ENCODE measurements around the gene PDZK1IP1.
"Not testable (repeated sequence)": the region's sequence is repeated elsewhere in the genome, so short reads cannot be mapped to it uniquely, and the experiment has no call there.

Gene PDZK1IP1

DNA sequence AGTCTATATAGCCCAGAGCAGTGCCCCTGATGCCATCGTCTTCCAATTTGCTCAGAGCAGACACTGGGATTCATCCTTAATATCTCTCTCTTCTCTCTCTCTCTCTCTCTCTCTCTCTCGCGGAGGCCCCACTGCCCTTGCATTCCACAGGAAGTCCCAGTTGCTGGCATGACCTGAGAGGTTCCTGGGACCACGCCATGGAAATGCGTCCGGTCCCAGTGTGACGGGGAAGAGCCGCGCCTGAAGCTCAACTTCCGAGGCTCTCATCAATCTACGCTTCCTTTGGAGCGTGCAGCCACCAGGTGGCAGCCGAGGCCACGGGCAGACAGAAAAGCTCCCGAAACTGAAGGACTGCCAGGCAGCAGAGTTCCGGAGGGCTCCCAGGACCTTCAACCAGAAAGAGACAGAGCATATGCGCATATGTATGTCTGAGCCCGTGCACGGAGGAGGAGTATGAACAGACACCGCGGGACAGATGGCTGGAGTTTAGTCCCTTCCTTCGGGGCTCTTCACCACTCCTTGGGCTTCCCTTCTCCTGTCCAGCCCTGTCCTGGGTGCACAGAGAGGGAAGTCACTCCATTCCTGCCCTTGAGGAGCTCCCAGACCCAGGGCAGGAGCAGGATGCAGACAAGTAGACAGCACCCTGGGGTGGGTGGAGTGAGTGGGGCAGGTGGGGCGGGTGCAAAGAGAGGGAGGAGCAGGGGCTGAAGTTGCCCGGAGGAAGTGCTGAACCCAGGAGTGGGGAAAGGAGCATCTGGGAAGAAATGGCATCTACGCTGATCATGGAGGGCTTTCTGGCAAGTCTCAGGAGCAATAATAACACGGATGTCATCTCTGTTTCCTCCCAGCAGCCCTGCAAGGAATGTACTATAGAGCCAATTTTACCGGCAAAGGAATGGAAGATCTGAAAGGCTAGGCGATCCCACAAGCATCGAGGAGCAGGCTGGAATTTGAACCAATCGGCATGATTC lies 10.5 kb downstream of the PDZK1IP1 start:
- DNase-seq: peak; percentile 64

DNA sequence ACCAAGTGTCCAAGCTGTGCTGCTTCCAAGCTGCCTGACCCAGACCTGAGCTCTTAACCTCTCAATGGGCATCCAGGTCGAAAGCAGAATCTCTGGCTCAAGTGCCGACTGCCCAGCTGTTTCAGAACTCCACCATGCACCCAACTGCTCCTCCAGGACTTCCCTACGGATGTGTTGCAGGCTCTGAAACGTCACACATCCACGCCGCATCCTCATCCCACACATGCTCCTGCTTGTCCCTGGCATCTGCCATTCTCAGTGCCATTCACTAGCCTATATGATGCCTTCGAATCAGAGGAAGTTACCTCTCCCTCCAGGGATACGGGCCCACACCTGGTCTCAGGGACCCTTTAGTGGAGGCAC lies 11.2 kb downstream of the PDZK1IP1 start:
- no peak for DNase-seq

DNA sequence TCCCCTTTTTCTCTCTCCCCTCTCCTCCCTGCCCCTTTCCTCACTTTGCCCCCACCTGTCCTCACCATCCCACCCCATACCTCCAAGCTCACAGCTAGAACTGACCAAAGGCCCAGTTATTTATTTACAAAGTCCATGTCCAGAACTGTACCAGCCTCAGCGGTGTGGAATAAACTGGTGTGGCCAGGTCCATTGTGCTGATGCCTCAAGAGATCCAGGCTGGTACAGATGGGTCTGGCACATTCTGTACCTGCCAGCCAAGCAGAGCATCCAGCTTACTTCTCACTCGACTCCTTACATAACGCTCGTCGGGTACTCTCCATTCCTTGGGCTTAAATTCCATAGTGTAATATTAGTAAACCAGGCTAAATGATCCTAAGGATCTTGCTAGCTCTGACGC lies 11.8 kb downstream of the PDZK1IP1 start:
- DNase-seq: no peak

DNA sequence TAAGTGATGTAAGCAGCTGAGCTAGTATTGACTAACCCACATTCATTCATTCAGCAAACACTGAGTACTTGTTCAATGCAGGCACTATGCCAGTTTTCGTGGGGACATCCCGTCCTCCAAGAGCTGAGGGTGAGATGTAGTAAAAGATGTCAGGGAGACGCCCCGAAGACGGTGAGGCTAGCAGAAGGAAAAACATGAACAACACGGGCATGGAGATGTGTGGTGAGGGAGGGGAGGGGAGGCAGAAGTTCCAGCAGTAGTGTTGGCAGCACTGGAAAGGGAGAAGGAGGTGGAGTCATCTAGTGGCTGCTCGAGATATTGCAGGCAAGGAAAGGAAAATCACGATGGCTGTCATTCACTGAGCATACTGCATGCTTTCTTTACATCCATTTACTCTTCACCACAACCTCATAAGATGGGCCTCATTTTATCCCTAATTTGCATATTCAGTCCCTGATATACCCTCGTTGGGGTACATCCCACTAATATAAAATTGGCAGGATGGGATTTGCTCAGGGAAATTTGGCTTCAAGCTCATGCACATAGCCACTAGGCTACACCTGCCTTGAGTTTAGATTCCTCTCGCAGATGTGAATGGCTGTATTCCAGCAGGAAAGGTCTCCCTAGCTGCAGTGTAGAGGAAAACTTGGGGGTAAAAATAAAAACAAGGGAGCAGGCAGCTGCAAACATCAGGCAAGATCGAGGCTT lies 14.5 kb downstream of the PDZK1IP1 start:
- no peak for DNase-seq

DNA sequence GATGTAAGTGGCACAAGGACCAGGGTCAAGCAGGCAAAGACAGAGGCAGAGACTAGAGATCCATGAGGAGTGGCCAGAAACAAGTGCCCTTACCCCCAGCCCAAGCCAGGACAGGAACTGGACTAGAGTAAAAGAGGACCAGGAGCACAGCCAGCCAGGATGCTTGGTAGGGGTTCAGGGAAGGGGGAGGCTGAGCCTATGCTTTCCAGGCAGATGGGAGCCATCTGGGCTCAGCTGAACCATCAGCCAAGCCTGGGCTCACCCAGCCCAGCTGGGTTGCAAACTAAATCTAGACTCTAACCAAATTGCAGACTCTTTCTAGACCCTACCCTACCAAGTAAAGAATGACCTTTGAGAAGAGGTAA lies 15.2 kb downstream of the PDZK1IP1 start:
- no peak for DNase-seq

DNA sequence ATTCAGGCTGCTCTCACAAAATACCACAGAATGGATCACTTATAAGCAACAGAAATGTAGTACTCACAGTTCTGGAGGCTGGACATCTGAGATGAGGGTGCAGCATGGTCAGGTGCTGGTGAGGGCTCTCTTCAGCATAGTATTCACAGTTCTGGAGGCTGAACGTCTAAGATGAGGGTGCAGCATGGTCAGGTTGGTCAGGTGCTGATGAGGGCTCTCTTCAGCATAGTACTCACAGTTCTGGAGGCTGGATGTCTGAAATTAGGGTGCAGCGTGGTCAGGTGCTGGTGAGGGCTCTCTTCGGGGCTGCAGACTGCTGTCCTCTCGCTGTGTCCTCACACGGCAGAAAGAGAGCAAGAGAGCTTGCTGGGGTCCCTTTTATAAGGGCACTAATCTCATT lies 17.1 kb downstream of the PDZK1IP1 start:
- no peak for DNase-seq

DNA sequence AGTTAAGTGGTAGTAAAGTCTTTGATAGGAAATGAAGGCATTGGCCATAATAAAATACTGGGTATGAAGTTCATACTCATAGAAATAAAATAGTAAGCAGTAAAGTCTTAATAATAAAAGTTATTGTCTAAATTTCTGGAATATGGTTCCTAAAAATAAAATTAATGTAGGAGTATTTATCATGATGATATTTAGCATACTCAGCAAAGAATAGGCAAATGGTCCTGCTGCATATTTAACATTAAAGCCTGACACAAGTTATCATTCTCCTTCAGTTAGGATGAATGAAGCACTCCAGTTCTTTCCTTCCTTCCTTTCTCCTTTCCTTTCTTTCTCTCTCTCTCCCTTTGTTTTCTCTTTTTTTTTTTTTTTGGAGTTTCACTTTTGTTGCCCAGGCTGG lies 25.3 kb downstream of the PDZK1IP1 start:
- no peak for DNase-seq

DNA sequence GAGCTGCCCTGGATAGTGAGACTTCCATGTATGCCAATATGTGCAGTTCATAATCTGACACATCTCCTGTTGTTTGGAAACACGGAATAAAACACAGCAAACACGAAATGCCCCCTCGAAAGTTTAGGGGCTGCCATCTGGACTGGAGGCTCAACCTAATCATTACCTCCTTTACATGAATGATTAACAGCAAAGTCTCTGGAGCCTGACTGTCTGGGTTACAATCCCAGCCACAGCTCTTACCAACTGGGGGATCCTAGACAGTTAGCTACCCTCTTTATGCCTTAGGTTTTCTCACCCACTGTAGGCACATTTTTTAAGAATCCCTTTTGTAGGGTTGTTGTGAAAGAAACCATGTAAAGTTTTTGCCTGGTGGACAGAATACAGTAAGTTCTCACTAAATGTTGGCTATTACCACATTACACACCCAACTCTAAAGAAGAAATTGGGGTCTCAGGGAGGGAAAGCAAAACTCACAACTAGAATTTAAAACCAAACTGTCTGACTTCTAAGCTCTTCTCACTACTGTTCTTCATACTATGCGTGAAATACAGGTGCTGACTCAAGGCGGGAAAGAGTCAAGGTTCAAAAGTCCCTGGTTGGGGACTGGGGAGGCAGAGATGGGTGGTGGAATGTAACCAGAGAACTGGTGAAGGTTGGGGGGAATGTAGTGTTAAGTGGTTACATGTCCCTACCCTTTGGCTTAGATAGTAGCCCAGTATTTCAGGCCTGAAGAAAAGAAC lies 28.4 kb downstream of the PDZK1IP1 start:
- DNase-seq: no peak

DNA sequence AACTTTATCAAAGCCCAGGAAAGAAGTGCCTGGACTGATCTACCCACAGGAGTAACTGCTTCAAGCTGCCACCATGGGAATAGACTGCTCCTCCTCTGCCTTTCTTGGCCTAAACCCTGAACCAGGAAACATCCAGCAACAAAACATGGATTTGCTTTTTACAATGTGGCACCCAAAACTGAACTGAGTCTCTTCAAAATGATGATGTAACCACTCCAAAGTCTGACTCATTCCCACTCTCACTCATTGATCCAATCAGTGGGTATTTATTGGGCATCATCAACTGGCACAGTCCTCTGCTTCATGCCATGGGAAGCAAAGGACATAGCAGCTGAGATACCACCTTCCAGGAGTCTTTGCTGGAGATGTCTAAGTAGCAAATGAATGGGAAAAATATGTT lies 29.1 kb downstream of the PDZK1IP1 start:
- DNase-seq: no peak

DNA sequence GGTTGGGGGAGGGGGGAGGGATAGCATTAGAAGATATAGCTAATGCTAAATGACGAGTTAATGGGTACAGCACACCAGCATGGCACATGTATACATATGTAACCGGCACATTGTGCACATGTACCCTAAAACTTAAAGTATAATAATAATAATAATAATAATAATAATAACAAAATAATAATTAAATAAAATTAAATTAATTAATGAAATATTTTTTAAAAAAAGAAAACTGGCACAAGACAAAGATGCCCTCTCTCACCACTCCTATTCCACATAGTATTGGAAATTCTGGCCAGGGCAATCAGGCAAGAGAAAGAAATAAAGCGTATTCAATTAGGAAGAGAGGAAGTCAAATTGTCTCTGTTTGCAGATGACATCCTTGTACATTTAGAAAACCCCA lies 31.9 kb downstream of the PDZK1IP1 start:
- DNase-seq: not testable (repeated sequence)

DNA sequence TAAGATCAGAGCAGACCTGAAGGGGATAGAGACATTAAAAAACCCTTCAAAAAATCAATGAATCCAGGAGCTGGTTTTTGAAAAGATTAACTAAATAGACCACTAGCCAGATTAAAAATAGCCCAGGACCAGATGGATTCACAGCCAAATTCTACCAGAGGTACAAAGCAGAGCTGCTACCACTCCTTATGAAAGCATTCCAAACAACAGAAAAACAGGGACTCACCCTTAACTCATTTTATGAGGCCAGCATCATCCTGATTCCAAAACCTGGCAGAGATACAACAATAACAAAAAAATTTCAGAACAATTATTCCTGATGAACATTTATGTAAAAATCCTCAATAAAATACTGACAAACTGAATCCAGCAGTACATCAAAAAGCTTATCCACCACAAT lies 33.4 kb downstream of the PDZK1IP1 start:
- not testable (repeated sequence) for DNase-seq

DNA sequence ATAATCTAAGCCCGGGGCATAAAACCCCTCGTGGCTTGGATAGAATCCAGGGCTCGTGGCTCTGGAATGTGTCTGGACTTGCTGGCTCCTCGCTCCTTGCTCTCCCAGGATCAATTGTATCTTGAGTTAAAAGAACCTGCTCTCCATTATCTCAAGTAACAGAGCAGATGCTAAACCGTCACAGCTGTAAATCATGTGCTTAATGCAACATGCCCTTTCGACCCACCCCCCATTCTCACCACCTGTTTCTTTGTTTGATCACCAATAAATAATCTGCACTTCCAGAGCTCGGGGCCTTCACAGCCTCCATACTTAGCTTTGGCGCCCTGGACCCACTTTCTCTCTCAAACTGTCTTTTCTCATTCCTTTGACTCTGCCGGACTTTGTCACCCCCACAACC lies 40.7 kb downstream of the PDZK1IP1 start:
- DNase-seq: not testable (repeated sequence)

DNA sequence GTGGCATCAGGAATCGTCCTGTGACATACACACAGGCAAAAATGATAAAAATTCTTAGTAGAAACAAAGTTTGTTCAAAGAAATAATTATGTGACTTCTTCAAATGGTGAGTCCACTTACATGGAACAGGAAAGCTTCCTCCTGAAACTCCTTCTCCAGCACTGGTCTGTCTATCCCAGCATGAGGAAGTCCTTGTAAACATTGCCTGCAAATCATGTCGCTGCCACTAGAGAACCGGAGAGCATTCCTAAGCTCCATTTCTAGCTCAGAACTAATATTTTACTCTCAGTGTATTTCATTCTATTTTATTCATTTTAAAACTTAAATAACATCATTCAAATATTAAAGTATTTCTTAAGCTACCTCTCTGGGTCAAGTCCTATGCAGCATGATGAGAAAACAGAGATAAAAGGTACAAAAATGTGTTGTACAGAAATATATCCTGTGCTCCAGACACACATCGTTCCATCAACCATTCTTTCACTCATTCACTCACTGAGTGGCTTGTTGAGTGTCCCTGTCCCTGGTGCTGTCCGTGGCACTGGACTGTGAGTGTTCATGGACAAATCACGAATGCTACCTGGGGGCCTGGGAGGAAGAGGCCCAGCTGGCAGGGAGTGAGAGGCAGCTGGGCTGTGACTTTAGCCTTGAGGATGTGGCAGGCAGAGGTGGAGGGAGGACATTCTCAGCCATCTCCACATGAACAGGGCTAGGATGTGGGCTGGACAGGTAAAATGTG lies 42.6 kb downstream of the PDZK1IP1 start:
- no peak for DNase-seq

DNA sequence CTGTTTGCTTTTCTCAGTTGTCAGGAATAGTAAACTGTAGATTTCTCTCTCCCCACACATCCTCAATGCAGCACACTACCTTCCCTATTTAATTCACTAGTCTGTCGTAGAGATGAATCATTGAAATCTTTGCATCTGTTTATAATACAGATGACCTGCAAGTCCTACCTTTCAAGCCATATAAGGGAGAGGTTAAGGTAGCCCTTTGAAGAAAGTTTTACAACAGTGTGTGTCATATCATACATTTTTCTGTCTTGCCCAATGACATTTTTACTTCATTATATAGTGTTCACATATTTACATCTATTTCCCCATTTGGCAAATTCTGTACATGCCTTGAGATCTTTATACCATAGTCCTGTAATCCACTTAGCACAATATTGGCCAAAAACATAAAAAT lies 43.3 kb downstream of the PDZK1IP1 start:
- DNase-seq: not testable (repeated sequence)

DNA sequence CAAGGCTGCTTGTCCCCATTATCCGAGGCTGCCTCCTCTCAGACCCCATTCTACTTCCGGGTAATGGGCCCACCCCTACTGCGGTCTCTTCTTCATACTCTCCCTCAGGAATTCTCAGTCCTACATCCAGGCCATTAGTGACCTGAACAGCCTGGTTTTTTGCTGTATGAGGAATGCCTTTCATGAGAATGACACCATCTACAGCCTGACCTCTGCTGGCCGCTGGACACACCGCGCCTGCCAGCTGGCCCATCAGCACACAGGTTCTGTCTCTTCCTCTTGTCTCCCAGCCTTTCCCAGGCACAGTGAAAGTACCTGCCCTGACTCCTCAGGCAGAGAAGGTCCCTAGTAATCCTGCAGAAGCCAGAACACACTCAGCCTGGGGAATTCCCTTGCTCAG lies 46.2 kb downstream of the PDZK1IP1 start:
- not testable (repeated sequence) for DNase-seq

DNA sequence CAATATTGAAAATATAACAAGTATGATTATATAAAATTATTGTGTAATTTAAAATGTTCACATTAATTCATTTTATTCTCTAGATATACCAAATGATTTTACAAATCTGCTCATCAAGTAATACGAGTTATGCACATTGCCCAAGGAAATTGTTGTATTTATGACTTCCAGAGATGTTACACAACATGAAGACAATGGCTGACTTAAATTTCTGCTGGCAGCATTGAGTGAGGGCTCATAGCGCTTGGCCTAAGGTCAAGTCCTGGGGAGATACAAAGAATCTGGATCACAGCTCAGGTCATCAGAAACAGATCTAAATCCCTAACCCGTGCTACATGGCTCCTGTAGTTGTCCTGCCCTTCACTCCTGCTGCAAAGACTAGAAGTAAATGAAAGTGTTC lies 49.5 kb downstream of the PDZK1IP1 start:
- not testable (repeated sequence) for DNase-seq

DNA sequence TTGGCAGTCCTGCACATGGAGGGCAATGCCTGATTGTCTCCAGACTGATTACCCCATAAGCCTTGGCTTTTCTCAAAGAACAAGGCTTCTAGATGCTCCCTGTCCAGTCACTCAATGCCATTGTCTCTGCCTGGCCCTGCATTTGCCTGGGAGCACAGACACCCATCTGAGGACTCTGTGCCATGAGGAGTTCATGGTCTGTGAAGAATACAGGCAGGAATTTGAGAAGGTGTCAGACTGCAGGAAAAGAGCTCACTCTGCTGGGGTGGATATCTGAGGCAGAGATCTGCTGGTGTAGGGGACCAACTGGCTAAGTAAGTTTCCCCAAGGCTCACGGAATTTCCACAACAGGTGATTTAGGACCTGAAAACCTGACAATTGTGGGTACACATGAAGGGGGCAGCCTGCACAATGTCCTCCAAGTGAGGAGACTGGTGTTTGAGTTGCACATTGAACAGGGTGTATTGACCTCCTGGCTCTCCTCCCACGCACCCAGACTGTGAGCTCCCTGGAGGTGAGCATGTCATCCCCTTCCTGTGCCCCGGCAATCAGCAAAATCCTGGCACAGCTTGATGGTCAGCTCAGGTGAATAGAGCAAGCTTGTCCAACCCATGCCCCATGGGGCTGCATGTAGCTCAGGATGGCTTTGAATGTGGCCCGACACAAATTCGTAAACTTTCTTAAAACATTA lies 51.8 kb downstream of the PDZK1IP1 start:
- DNase-seq: no peak

DNA sequence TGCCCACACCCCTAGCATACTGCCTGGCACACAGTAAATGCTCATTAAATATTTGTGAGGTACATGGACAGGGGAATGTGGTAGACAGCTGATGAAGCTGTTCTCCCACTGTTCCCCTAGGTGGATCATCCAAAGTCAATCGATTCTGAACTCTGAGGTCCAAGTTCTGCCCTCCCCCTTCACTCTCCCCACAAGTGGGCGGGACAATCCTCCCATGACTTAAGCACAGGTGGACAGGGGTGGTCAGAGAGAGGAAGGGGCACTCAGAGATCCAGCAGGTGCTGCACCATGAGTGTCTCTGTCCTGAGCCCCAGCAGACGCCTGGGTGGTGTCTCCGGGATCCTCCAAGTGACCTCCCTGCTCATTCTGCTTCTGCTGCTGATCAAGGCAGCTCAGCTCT lies 52.6 kb downstream of the PDZK1IP1 start, which contains the start of gene CYP4A22:
CYP4A22 (plus strand) TSS at position 244 of the 400 bp plus-strand sequence; CDS start at position 289, 45 bp downstream.
- DNase-seq: no peak

All from COR-L47 (cell line).